ENCODE results near the gene FXYD6.

Gene FXYD6

GRCh38 chr11:117809236-117810055, 67.0 kb downstream of the FXYD6 start:
- peak; percentile 79 to 98 (median 90) for DNase-seq
- intact Hi-C loops (cut with DNase I): loop anchor here (2.0 to 5.0 kb wide), 2 partner anchors 367 to 383 kb away; no protein-coding TSS in a partner anchor

GRCh38 chr11:117808784-117809183, 67.7 kb downstream of the FXYD6 start:
- DNase-seq: peak in 2 of 10 donors; percentile 78 to 83
- intact Hi-C loops (cut with DNase I): loop anchor here (2.0 to 5.0 kb wide), 2 partner anchors 366 to 382 kb away; no protein-coding TSS in a partner anchor

DNA sequence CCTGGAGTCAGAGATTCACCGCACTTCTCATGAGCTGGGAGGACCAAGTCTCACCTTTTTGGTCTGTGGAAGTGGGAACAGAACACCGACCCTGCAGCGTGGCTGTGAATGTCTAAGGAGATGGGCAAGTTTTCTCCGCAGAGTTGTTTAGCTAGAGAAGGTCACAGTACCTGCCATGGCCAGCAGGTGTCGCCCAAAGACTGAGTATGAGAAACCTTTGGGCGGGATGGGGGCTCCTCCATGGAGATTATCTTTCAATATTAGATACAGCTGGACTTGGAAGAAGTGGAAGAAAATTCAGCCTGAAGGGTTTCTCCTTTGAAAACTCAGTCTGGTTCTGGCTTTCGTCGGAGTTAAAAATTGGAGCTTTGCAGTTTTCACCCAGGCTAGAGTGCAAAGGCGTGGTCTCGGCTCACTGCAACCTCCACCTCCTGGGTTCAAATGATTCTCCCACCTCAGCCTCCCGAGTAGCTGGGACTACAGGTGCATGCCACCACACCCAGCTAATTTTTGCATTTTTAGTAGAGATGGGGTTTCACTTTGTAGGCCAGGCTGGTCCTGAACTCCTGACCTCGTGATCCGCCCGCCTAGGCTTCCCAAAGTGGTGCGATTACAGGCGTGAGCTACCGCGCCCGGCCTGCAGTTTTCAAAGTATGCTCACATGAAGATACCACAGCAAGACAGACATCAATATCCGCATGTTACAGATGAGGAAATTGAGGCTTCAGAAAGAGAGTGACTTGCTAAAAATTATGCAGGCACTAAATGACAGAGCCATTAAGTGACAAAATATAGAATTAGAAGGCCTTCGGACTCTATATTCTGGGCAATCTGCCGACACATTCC, 68.8 kb downstream of the FXYD6 start:
- intact Hi-C loops (cut with DNase I): loop anchor here (1.0 to 5.0 kb wide), 3 partner anchors 246 to 381 kb away; no protein-coding TSS in a partner anchor
- peak; percentile 63 to 96 (median 86) for DNase-seq

GRCh38 chr11:117806846-117807245, 69.6 kb downstream of the FXYD6 start:
- intact Hi-C loops (cut with DNase I): loop anchor here (1.0 to 5.0 kb wide), 2 partner anchors 246 to 365 kb away; no protein-coding TSS in a partner anchor

DNA sequence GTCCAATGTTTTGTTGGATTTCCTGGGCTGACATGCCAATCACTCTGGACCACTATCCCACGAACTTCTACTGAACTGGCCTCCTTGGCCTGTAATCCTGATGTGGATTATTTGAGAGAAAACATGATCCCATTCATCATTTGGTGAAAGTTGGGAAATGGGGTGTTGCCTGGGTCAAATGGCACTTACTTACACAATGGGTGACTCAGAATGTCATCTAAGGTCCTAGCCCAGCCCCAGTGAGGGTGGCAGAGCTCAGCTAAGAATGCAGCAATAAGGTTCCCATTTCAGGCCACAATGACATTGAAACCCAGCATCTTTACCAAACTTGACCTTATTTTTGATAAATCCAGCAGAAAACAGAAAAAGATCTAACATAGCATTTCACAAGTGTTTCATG, 71.4 kb downstream of the FXYD6 start:
- no peak for DNase-seq
- intact Hi-C loops (cut with DNase I): loop anchor here (5.0 kb wide), 1 partner anchor 363 kb away; no protein-coding TSS in a partner anchor

More at GRCh38 chr11:117806846-117807245, 69.6 kb downstream of the FXYD6 start:
- peak in 1 of 10 donors; percentile 77 for DNase-seq

DNA sequence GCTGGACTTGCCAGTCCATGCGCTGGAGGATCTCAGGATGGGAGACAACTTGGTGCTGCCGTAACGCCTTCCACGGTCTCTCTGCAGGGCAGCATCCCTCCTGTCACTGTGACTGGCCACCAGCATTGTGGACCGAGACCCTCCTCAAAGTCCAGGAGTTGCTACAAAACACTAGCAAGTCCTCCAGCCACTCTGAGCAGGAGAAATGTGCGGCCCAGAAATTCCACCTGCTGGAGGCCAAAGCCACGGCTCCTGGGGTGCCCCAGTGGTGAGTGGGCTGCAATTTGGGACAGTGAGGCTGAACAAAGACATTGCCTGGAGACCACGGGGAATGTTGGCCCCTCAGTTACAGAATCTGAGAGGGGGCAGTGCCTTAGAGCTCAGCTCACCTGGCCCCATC, 72.6 kb downstream of the FXYD6 start:
- DNase-seq: peak in 1 of 10 donors; percentile 57
- intact Hi-C loops (cut with DNase I): no loop called here

- intact Hi-C loops (cut with DNase I): loop anchor here (5.0 to 10.0 kb wide), 2 partner anchors 65 to 132 kb away; no protein-coding TSS in a partner anchor
These were observed 76.8 kb downstream of the FXYD6 start for GRCh38 chr11:117799634-117800033.

GRCh38 chr11:117796872-117797529, 79.5 kb downstream of the FXYD6 start, which contains the start of gene DSCAML1:
Gene DSCAML1 (minus strand): TSS chr11:117797216. CDS start chr11:117797079, 137 bp downstream.
- peak; percentile 64 to 96 (median 76) for DNase-seq
- intact Hi-C loops (cut with DNase I): loop anchor here (5.0 to 10.0 kb wide), 2 partner anchors 62 to 130 kb away; no protein-coding TSS in a partner anchor

More at GRCh38 chr11:117799634-117800033, 76.8 kb downstream of the FXYD6 start:
- peak in 1 of 10 donors; percentile 83 for DNase-seq

- intact Hi-C loops (cut with DNase I): loop anchor here (5.0 to 10.0 kb wide), 2 partner anchors 62 to 129 kb away; no protein-coding TSS in a partner anchor
These were observed 80.0 kb downstream of the FXYD6 start for GRCh38 chr11:117796456-117796871.

GRCh38 chr11:117795638-117796455, 80.6 kb downstream of the FXYD6 start:
- intact Hi-C loops (cut with DNase I): loop anchor here (5.0 to 10.0 kb wide), 2 partner anchors 61 to 129 kb away; no protein-coding TSS in a partner anchor
- peak in 3 of 10 donors; percentile 43 to 87 (median 86) for DNase-seq

More at GRCh38 chr11:117796456-117796871, 80.0 kb downstream of the FXYD6 start:
- DNase-seq: peak in 1 of 10 donors; percentile 86

DNA sequence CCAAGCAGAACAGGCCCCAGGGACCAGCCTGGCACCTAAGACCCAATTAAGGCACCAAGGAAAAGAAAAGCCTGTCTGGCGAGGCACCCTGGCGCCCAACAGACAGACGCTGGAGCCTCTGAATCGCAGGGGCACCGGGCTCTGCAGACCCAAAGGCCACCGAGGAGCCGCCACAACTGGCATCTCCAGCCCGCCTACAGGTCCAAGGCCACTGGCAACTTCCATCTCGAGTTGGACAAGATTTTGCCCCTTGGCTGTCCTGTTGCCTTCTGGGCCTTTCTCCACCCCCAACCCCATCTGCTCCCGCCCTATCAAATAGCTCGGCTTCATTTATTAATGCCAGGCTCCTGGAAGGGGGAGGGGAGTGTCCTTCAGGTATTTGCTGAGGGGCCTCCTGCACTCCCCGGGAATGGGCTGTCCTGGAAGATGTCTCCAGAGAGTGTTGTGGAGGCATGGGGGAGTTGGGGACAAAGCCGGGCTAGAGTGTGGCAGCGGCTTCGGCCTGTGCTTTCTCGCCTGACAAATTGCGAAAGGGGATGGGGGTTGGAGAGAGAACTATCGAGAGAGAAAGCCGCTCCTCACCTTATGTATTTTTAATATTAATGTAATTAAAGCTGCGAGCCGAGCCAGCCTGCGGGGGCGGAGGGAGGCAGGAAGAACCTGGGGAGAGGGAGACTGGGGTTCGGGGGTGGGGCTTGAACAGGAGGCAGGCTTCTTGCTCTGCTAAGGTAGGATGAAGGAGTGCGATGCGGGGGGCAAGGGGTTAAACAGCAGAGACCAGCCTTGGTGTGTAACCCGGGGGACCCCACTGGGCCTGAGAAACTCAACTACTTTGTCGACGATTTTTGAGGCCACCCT, 81.5 kb downstream of the FXYD6 start:
- intact Hi-C loops (cut with DNase I): loop anchor here (5.0 to 10.0 kb wide), 2 partner anchors 60 to 128 kb away; no protein-coding TSS in a partner anchor
- peak in 2 of 10 donors; percentile 47 to 90 for DNase-seq

GRCh38 chr11:117794135-117794534, 82.3 kb downstream of the FXYD6 start:
- DNase-seq: peak in 5 of 10 donors; percentile 54 to 92 (median 67)
- intact Hi-C loops (cut with DNase I): loop anchor here (10.0 kb wide), 1 partner anchor 59 kb away; no protein-coding TSS in a partner anchor

DNA sequence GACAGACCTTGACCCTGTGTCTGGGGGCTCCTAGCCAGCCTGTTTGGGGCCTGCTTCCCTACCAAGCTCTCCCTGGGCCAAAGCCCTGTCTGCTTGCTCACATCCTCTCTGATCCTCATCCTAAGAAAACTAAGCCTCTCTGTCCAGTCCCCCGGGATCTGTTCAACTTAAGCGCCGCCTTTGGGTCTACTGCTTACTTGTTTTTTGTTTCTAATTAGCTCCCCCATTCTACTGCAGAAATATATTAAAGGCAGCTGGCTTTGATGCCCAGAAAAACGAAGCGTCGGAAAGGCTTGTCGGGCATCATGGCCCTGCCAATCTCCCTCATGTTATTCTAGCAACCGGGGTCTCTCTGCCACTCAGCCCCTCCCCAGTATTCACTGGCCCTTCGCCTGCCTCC, 82.9 kb downstream of the FXYD6 start:
- DNase-seq: peak in 1 of 10 donors; percentile 83
- intact Hi-C loops (cut with DNase I): loop anchor here (10.0 kb wide), 1 partner anchor 59 kb away; no protein-coding TSS in a partner anchor

GRCh38 chr11:117792992-117793391, 83.5 kb downstream of the FXYD6 start:
- intact Hi-C loops (cut with DNase I): loop anchor here (10.0 kb wide), 1 partner anchor 58 kb away; no protein-coding TSS in a partner anchor
- peak in 1 of 10 donors; percentile 87 for DNase-seq

GRCh38 chr11:117792241-117792640, 84.2 kb downstream of the FXYD6 start:
- DNase-seq: no peak
- intact Hi-C loops (cut with DNase I): loop anchor here (10.0 kb wide), 1 partner anchor 57 kb away; no protein-coding TSS in a partner anchor

- intact Hi-C loops (cut with DNase I): loop anchor here (10.0 kb wide), 1 partner anchor 55 kb away; no protein-coding TSS in a partner anchor
- DNase-seq: no peak
These were observed 86.2 kb downstream of the FXYD6 start for GRCh38 chr11:117790279-117790678.

DNA sequence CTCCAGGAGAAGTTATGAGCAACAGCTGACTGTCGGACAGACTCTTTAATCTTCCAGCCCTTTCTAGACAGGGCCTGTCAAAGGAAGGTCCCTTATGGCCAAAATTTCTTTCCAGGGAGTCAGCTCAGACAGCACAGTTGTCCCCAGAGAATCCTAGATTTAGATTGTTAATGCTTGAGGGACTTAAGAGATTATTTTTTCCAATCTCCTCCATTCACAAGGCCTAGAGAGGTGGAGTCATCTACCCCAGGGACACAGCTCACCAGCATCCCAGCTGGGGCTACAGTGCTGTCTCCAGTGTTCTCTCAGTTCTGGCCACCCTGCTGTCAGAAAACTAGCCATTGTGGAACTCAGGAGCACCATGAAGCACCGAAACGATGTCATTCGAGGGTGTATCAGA, 87.2 kb downstream of the FXYD6 start:
- DNase-seq: no peak
- intact Hi-C loops (cut with DNase I): no loop called here

Measured in posterior cingulate gyrus (tissue), 11 donors.